ENCODE results near the gene BSG. TPM values are rescaled to one million over a fixed set of nuclear protein-coding genes. Genes with fewer than 3 reads are reported as not detected.
"Not testable (repeated sequence)": the region's sequence is repeated elsewhere in the genome, so short reads cannot be mapped to it uniquely, and the experiment has no call there.

The BSG gene
- total RNA-seq, 2 donors from 2014 or later, result 557 to 1,261 TPM

GRCh38 chr19:620166-620862 is 47.9 kb downstream of the BSG start:
- no peak for TF ChIP-seq CTCF (IDR thresholded peaks at IDR 0.05)
- no peak for TF ChIP-seq POLR2AphosphoS5 (IDR thresholded peaks at IDR 0.05)
- TF ChIP-seq POLR2A (IDR thresholded peaks at IDR 0.05), result no peak
- H3K4me3 ChIP-seq, result no peak overlapping the region
- peaks cover 0 to 22% of the 10 kb centered on the region in 2 donors for H3K36me3 ChIP-seq
- H3K27me3 ChIP-seq (replicated peaks; ENCODE audit: insufficient read depth), result no peaks in the 10 kb centered on the region
- no peaks in the 10 kb centered on the region for H3K4me1 ChIP-seq (replicated peaks)
- no peak overlapping the region for H3K27ac ChIP-seq
- 92% methylated on average over 45 of the region's 51 CpGs for WGBS
- no peak for DNase-seq (ENCODE audit: low spot score)
- no peaks in the 10 kb centered on the region for H3K9me3 ChIP-seq
- intact Hi-C loops (cut with DNase I), result no loop called here

- H3K27ac ChIP-seq; H3K4me1 ChIP-seq (replicated peaks); DNase-seq (ENCODE audit: low spot score); H3K9me3 ChIP-seq; H3K27me3 ChIP-seq (replicated peaks; ENCODE audit: insufficient read depth); intact Hi-C loops (cut with DNase I); H3K4me3 ChIP-seq: not testable (repeated sequence)
- peaks cover 0 to 22% of the 10 kb centered on the region in 2 donors for H3K36me3 ChIP-seq
- 98% methylated on average over 45 of the region's 48 CpGs for WGBS
Measured at GRCh38 chr19:621191-621590, 48.8 kb downstream of the BSG start.

- Histone ChIP-seq H3K36me3 (peaks cover 0 to 22% of the 10 kb centered on the region in 2 donors), H3K4me3 (no peak overlapping the region), H3K9me3 (no peaks in the 10 kb centered on the region), H3K27ac (no peak overlapping the region), H3K27me3 (replicated peaks; ENCODE audit: insufficient read depth) (no peaks in the 10 kb centered on the region), H3K4me1 (replicated peaks) (no peaks in the 10 kb centered on the region)
- WGBS, result 91% methylated on average over 24 of the region's 24 CpGs
- intact Hi-C loops (cut with DNase I), result no loop called here
- DNase-seq (ENCODE audit: low spot score), result no peak
- TF ChIP-seq POLR2A (IDR thresholded peaks at IDR 0.05) (no peak), CTCF (IDR thresholded peaks at IDR 0.05) (no peak), POLR2AphosphoS5 (IDR thresholded peaks at IDR 0.05) (no peak)
Measured at GRCh38 chr19:621819-622218, 49.4 kb downstream of the BSG start.

- Histone ChIP-seq H3K27ac (no peak overlapping the region), H3K9me3 (no peaks in the 10 kb centered on the region), H3K27me3 (replicated peaks; ENCODE audit: insufficient read depth) (no peaks in the 10 kb centered on the region), H3K4me1 (replicated peaks) (no peaks in the 10 kb centered on the region), H3K36me3 (peaks cover 0 to 22% of the 10 kb centered on the region in 2 donors), H3K4me3 (no peak overlapping the region)
- no peak for DNase-seq (ENCODE audit: low spot score)
- intact Hi-C loops (cut with DNase I), result no loop called here
- 94% methylated on average over 29 of the region's 37 CpGs for WGBS
- TF ChIP-seq CTCF (IDR thresholded peaks at IDR 0.05) (no peak), POLR2AphosphoS5 (IDR thresholded peaks at IDR 0.05) (no peak), POLR2A (IDR thresholded peaks at IDR 0.05) (no peak)
Measured at GRCh38 chr19:622666-623065, 50.3 kb downstream of the BSG start.

- Histone ChIP-seq H3K9me3 (no peaks in the 10 kb centered on the region), H3K27ac (no peak overlapping the region), H3K36me3 (peaks cover 0 to 22% of the 10 kb centered on the region in 2 donors), H3K27me3 (replicated peaks; ENCODE audit: insufficient read depth) (no peaks in the 10 kb centered on the region), H3K4me1 (replicated peaks) (no peaks in the 10 kb centered on the region), H3K4me3 (no peak overlapping the region)
- DNase-seq (ENCODE audit: low spot score), result no peak
- 93% methylated on average over 35 of the region's 44 CpGs for WGBS
- intact Hi-C loops (cut with DNase I), result no loop called here
- TF ChIP-seq POLR2AphosphoS5 (IDR thresholded peaks at IDR 0.05) (no peak), CTCF (IDR thresholded peaks at IDR 0.05) (no peak), POLR2A (IDR thresholded peaks at IDR 0.05) (no peak)
Measured at GRCh38 chr19:623175-623916, 51.0 kb downstream of the BSG start.

Measured in prostate gland (tissue), 2 donors.